OCI-LY3 (cell line): ENCODE measurements around the gene VMP1.

Source experiments
- H2AFZ ChIP-seq: fragments of 200-600, 300-600 bp; shearing (Covaris generic); 2 replicates; pipeline ENCODE4 v1.6.0; 2014; ENCODE audit warnings: antibody characterized with exemption, low read depth, low read length
- H3K27ac ChIP-seq: fragments of 200-600, 300-600 bp; sonication (generic); 2 replicates; pipeline ENCODE4 v1.5.1; 2014; ENCODE audit warnings: mild to moderate bottlenecking, low read length, moderate library complexity, mixed read lengths
- H3K27me3 ChIP-seq: fragments of 200-600, 300-600 bp; sonication (generic); 2 replicates; pipeline ENCODE4 v1.6.1; 2014; ENCODE audit warnings: low read depth, low read length, mixed read lengths
- H3K36me3 ChIP-seq: fragments of 200-600, 300-600 bp; sonication (generic); replicated peaks from 2 replicates; pipeline ENCODE3; 2014; ENCODE audit warnings: low read depth, low read length, mixed read lengths
- H3K4me1 ChIP-seq: fragments of 300-600, 200-600 bp; sonication (generic); 2 replicates; pipeline ENCODE4 v1.6.1; 2014; ENCODE audit warnings: low read length, mixed read lengths
- H3K4me2 ChIP-seq: fragments of 200-600, 300-600 bp; sonication (generic); 2 replicates; pipeline ENCODE4 v1.6.1; 2014; ENCODE audit warnings: low read length, mixed read lengths
- H3K4me3 ChIP-seq: fragments of 300-600, 200-600 bp; sonication (generic); 2 replicates; pipeline ENCODE4 v1.5.1; 2014; ENCODE audit warnings: antibody characterized with exemption, mild to moderate bottlenecking, low read length, moderate library complexity
- H3K79me2 ChIP-seq: fragments of 300-600, 200-600 bp; shearing (Covaris generic); 2 replicates; pipeline ENCODE4 v1.6.1; 2014; ENCODE audit warnings: mild to moderate bottlenecking, low read length, mixed read lengths
- H3K9ac ChIP-seq: fragments of 300-600, 200-600 bp; shearing (Covaris generic); 2 replicates; pipeline ENCODE4 v1.6.0; 2014; ENCODE audit warnings: mild to moderate bottlenecking, low read length, moderate library complexity
- H3K9me3 ChIP-seq: fragments of 200-600, 300-600 bp; shearing (Covaris generic); 2 replicates; pipeline ENCODE4 v1.6.1; 2014; ENCODE audit warnings: low read length, mixed read lengths; ENCODE audit not compliant: insufficient read depth
- H4K20me1 ChIP-seq: fragments of 200-600, 300-600 bp; sonication (generic); 2 replicates; pipeline ENCODE4 v1.6.1; 2016; ENCODE audit warnings: low read length, mixed read lengths; ENCODE audit not compliant: insufficient read depth
- CTCF ChIP-seq: fragments of 200-600, 300-600 bp; sonication (generic); IDR thresholded peaks from 2 replicates; pipeline ENCODE4 v1.5.1; 2014; ENCODE audit warnings: antibody characterized with exemption, low read length, low read depth
- EZH2phosphoT487 ChIP-seq: fragments of 200-600 bp; shearing (Covaris generic); IDR thresholded peaks from 2 replicates; pipeline ENCODE4 v1.6.1; 2018; ENCODE audit warnings: antibody characterized with exemption, mixed run types, low read depth

VMP1 gene

GRCh38 chr17:59727817-59728533 is 20.5 kb downstream of the VMP1 start:
- Histone ChIP-seq H3K9ac (no peak overlapping the region), H2AFZ (no peak overlapping the region), H3K27me3 (no peaks in the 10 kb centered on the region), H3K79me2 (peaks cover 24% of the 10 kb centered on the region), H3K9me3 (no peaks in the 10 kb centered on the region), H4K20me1 (no peaks in the 10 kb centered on the region), H3K27ac (no peak overlapping the region), H3K4me1 (no peaks in the 10 kb centered on the region), H3K4me3 (no peak overlapping the region), H3K36me3 (no peaks in the 10 kb centered on the region), H3K4me2 (no peak overlapping the region)
- TF ChIP-seq CTCF (no peak), EZH2phosphoT487 (no peak)

GRCh38 chr17:59730268-59730834 is 22.9 kb downstream of the VMP1 start:
- H3K9me3 ChIP-seq = no peaks in the 10 kb centered on the region
- no peaks in the 10 kb centered on the region for H3K4me1 ChIP-seq
- no peak overlapping the region for H3K9ac ChIP-seq
- TF ChIP-seq EZH2phosphoT487 (no peak), CTCF (no peak)
- H3K4me3 ChIP-seq = no peak overlapping the region
- peaks cover 3% of the 10 kb centered on the region for H3K36me3 ChIP-seq
- H4K20me1 ChIP-seq = no peaks in the 10 kb centered on the region
- H3K27ac ChIP-seq = no peak overlapping the region
- H3K4me2 ChIP-seq = no peak overlapping the region
- no peak overlapping the region for H2AFZ ChIP-seq
- peaks cover 15% of the 10 kb centered on the region for H3K79me2 ChIP-seq
- H3K27me3 ChIP-seq = no peaks in the 10 kb centered on the region

- H3K4me2 ChIP-seq = no peak overlapping the region
- no peak overlapping the region for H2AFZ ChIP-seq
- H4K20me1 ChIP-seq = no peaks in the 10 kb centered on the region
- peaks cover 6% of the 10 kb centered on the region; the same call in 1 of the 2 replicates for H3K79me2 ChIP-seq
- no peak overlapping the region for H3K4me3 ChIP-seq
- H3K9ac ChIP-seq = no peak overlapping the region
- H3K4me1 ChIP-seq = no peaks in the 10 kb centered on the region
- TF ChIP-seq CTCF (no peak), EZH2phosphoT487 (no peak)
- H3K9me3 ChIP-seq = no peaks in the 10 kb centered on the region
- H3K27ac ChIP-seq = no peak overlapping the region
- H3K36me3 ChIP-seq = peaks cover 3% of the 10 kb centered on the region
- no peaks in the 10 kb centered on the region for H3K27me3 ChIP-seq
Measured at GRCh38 chr17:59733697-59734096, 26.2 kb downstream of the VMP1 start.

GRCh38 chr17:59734226-59734625 is 26.8 kb downstream of the VMP1 start:
- Histone ChIP-seq H3K27me3 (no peaks in the 10 kb centered on the region), H3K79me2 (peaks cover 4% of the 10 kb centered on the region; the same call in 1 of the 2 replicates), H2AFZ (no peak overlapping the region), H3K9ac (no peak overlapping the region), H3K27ac (no peak overlapping the region), H3K4me2 (no peak overlapping the region), H3K4me1 (no peaks in the 10 kb centered on the region), H3K36me3 (peaks cover 5% of the 10 kb centered on the region), H3K4me3 (no peak overlapping the region), H4K20me1 (no peaks in the 10 kb centered on the region), H3K9me3 (no peaks in the 10 kb centered on the region)
- no peak for TF ChIP-seq CTCF
- no peak for TF ChIP-seq EZH2phosphoT487
